ENCODE data around the gene HK3. TPM values are rescaled to one million over a fixed set of nuclear protein-coding genes. Genes with fewer than 3 reads are reported as not detected.

Gene HK3
- total and polyA plus RNA-seq, 2 of the 8 experiments (the other 6 are each of a cell fraction or from before 2014, with no cell fraction given) = not detected

- ChIA-PET POLR2A (ENCODE audit: partially characterized antibody) (no interaction called here), CTCF (ENCODE audit: partially characterized antibody) (interaction anchor here (2.2 to 2.3 kb wide), 2 partner anchors 15 to 195 kb away, joined by 6 to 9 read pairs; no protein-coding TSS in a partner anchor)
- H3K4me3 ChIP-seq (ENCODE audit: extremely low read depth in 1 of 4, insufficient read depth in 2 of 4, low read depth in 3 of 4, low read length in 4 of 4) = no peak overlapping the region
- no peak overlapping the region for H2BK120ac ChIP-seq (replicated peaks; ENCODE audit: low read depth, low read length)
- H3K27me3 ChIP-seq (replicated peaks in 1 of 4; ENCODE audit: control insufficient read depth in 3 of 4, extremely low read depth in 1 of 4, insufficient read depth in 3 of 4, low read length in 3 of 4) = no peaks in the 10 kb centered on the region
- H3K18ac ChIP-seq (ENCODE audit: extremely low read depth, low read length) = no peak overlapping the region
- H3K4ac ChIP-seq (replicated peaks; ENCODE audit: insufficient read length, low read depth, low read length) = no peak overlapping the region
- FAIRE-seq (no peak), DNase-seq (ENCODE audit: low read depth in 1 of 2, low spot score in 2 of 2) (no peak)
- no peak overlapping the region for H3K14ac ChIP-seq (ENCODE audit: insufficient read length)
- H2BK5ac ChIP-seq (ENCODE audit: low read depth, low read length) = no peak overlapping the region
- no peak overlapping the region for H2AFZ ChIP-seq (ENCODE audit: low read length)
- H3K4me1 ChIP-seq (replicated peaks in 1 of 4; ENCODE audit: control insufficient read depth in 3 of 4, insufficient read depth in 4 of 4, low read length in 3 of 4) = no peaks in the 10 kb centered on the region
- no peaks in the 10 kb centered on the region for H3K9me3 ChIP-seq (ENCODE audit: insufficient read depth in 2 of 2, low read depth in 1 of 2, low read length in 1 of 2)
- H3K56ac ChIP-seq (replicated peaks; ENCODE audit: insufficient read length, low read depth, low read length) = no peak overlapping the region
- H2BK12ac ChIP-seq (ENCODE audit: low read depth, low read length) = 0 out of 2 replicates have a peak overlapping the region, but pooled peaks have one; percentile 9
- no peaks in the 10 kb centered on the region for H3K36me3 ChIP-seq (ENCODE audit: control insufficient read depth in 2 of 4, insufficient read depth in 4 of 4, low read length in 3 of 4)
- no peak overlapping the region for H2BK20ac ChIP-seq (ENCODE audit: low read length)
- no peaks in the 10 kb centered on the region for H3K23me2 ChIP-seq (ENCODE audit: low read depth, low read length)
- H3K79me2 ChIP-seq (ENCODE audit: control insufficient read depth in 1 of 2, insufficient read depth in 2 of 2, low read length in 2 of 2) = no peaks in the 10 kb centered on the region
- no peak overlapping the region for H3K27ac ChIP-seq (ENCODE audit: low read depth, low read length)
- 89% methylated on average over 18 of the region's 18 CpGs; no CpG with 5 or more reads in 1 of the 2 experiments for WGBS, 2 experiments (ENCODE audit: extremely low coverage in 1 of 2, insufficient coverage in 1 of 2, insufficient read length in 1 of 2, insufficient replicate concordance in 2 of 2, low coverage in 1 of 2, low lambda C conversion rate in 2 of 2, missing lambda C conversion rate in 1 of 2)
- H2AK5ac ChIP-seq (ENCODE audit: low read depth, low read length) = no peak overlapping the region
- no peak overlapping the region; the same call in 1 of the 2 replicates for H4K8ac ChIP-seq (ENCODE audit: extremely low read depth, insufficient read depth, low read length)
- H3K23ac ChIP-seq (ENCODE audit: insufficient read length) = no peak overlapping the region
- no peak overlapping the region for H3K4me2 ChIP-seq (ENCODE audit: insufficient read depth in 1 of 2, low read depth in 2 of 2, low read length in 2 of 2)
- no peak overlapping the region for H4K5ac ChIP-seq (ENCODE audit: insufficient read length, low read depth, low read length)
- H2BK15ac ChIP-seq (ENCODE audit: low read length) = no peak overlapping the region
- H4K91ac ChIP-seq (replicated peaks; ENCODE audit: insufficient read length, low read length) = no peak overlapping the region
- H3K9ac ChIP-seq (replicated peaks in 1 of 4; ENCODE audit: extremely low read depth in 1 of 4, low read depth in 3 of 4, low read length in 3 of 4) = no peak overlapping the region
- H3K79me1 ChIP-seq (ENCODE audit: low read depth, low read length) = no peaks in the 10 kb centered on the region
- H4K20me1 ChIP-seq (replicated peaks in 1 of 2; ENCODE audit: control insufficient read depth in 1 of 2, insufficient read depth in 2 of 2, low read length in 2 of 2) = peaks cover 1 to 2% of the 10 kb centered on the region in 2 experiments
- TF ChIP-seq JUND (IDR thresholded peaks at IDR 0.05; ENCODE audit: low read length) = no peak
- no peak for TF ChIP-seq PHF8 (conservative IDR thresholded peaks at IDR 0.05; ENCODE audit: low read depth, low read length)
- TF ChIP-seq NRF1 (IDR thresholded peaks at IDR 0.05; ENCODE audit: low read depth, low read length) = no peak
These were observed 43.5 kb downstream of the HK3 start for GRCh38 chr5:176855598-176855997.

All from H1 (cell line).